HCT116 (cell line): ENCODE results near the gene MCF2L.

Experiments
- EZH2 ChIP-seq: fragments of 200-600 bp; sonication (generic); IDR thresholded peaks from 2 replicates; pipeline ENCODE4 v1.6.1; 2017; ENCODE audit warnings: antibody characterized with exemption, mixed run types
- POLR2A ChIP-seq: IDR thresholded peaks from 2 replicates; pipeline ENCODE4 v1.7.0; 2011; ENCODE audit warnings: borderline replicate concordance; ENCODE audit not compliant: insufficient read depth, insufficient read length; ENCODE audit errors: extremely low read depth
- POLR2AphosphoS5 ChIP-seq: IDR thresholded peaks from 2 replicates; pipeline ENCODE4 v1.6.1; 2011; ENCODE audit warnings: mild to moderate bottlenecking, low read depth, low read length, moderate library complexity
- SP1 ChIP-seq: IDR thresholded peaks from 2 replicates; pipeline ENCODE4 v1.6.1; 2012; ENCODE audit warnings: low read depth
- YY1 ChIP-seq: IDR thresholded peaks from 2 replicates; pipeline ENCODE4 v1.6.1; 2011; ENCODE audit warnings: low read length, low read depth, moderate library complexity, mild to moderate bottlenecking; ENCODE audit not compliant: insufficient replicate concordance; ENCODE audit errors: extremely low read depth
- ZNF274 ChIP-seq: fragments of 200-500 bp; sonication (Bioruptor generic); IDR thresholded peaks from 2 replicates; pipeline ENCODE4 v1.6.1; 2014; ENCODE audit warnings: mild to moderate bottlenecking, low read depth, low read length, inconsistent platforms
- TF ChIP-seq, protein P1 (sequence below), 3 experiments: fragments of 200-600 bp in 1 of 3; sonication (generic) in 1 of 3; IDR thresholded peaks in 2 of 3; conservative IDR thresholded peaks in 1 of 3; 2 replicates each; pipeline ENCODE4 v1.5.1; 2012 to 2017; ENCODE audit warnings: low read depth in 2 of 3, low read length in 2 of 3, antibody characterized with exemption in 1 of 3, borderline replicate concordance in 1 of 3, control low read depth in 1 of 3, mild to moderate bottlenecking in 1 of 3, mixed read lengths in 1 of 3, mixed run types in 1 of 3, moderate library complexity in 1 of 3; ENCODE audit not compliant: insufficient read depth in 1 of 3
- TF ChIP-seq, protein P2 (sequence below): IDR thresholded peaks from 2 replicates; pipeline ENCODE4 v1.6.1; 2011; ENCODE audit warnings: mild to moderate bottlenecking, low read length, moderate library complexity; ENCODE audit not compliant: insufficient replicate concordance; ENCODE audit errors: extremely low read depth
- TF ChIP-seq, protein P3 (sequence below): IDR thresholded peaks from 2 replicates; pipeline ENCODE4 v1.6.1; 2012; ENCODE audit warnings: low read depth

DNA sequence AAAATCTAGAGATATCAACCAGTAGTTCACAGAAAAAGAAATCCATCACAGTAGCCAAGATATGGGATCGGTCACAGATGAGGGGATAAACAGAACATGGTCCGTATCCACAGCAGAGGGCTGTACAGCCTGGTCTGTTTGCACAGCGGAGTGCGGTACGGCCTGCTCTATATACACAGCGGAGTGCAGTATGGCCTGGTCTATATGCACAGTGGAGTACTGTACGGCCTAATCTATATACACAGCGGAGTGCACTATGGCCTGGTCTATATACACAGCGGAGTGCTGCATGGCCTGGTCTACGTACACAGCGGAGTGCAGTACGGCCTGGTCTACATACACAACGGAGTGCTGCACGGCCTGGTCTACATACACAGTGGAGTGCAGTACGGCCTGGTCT, 43.0 kb upstream of the MCF2L start:
- TF ChIP-seq POLR2A, result no peak
- TF ChIP-seq, protein P1, sequence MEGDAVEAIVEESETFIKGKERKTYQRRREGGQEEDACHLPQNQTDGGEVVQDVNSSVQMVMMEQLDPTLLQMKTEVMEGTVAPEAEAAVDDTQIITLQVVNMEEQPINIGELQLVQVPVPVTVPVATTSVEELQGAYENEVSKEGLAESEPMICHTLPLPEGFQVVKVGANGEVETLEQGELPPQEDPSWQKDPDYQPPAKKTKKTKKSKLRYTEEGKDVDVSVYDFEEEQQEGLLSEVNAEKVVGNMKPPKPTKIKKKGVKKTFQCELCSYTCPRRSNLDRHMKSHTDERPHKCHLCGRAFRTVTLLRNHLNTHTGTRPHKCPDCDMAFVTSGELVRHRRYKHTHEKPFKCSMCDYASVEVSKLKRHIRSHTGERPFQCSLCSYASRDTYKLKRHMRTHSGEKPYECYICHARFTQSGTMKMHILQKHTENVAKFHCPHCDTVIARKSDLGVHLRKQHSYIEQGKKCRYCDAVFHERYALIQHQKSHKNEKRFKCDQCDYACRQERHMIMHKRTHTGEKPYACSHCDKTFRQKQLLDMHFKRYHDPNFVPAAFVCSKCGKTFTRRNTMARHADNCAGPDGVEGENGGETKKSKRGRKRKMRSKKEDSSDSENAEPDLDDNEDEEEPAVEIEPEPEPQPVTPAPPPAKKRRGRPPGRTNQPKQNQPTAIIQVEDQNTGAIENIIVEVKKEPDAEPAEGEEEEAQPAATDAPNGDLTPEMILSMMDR (IDR thresholded peaks at IDR 0.05 in 2 of 3, conservative IDR thresholded peaks at IDR 0.05 in 1 of 3; ENCODE audit: borderline replicate concordance in 1 of 3, insufficient read depth in 1 of 3, low read depth in 2 of 3, low read length in 2 of 3), result no peak
- no peak for TF ChIP-seq SP1
- TF ChIP-seq, protein P2, sequence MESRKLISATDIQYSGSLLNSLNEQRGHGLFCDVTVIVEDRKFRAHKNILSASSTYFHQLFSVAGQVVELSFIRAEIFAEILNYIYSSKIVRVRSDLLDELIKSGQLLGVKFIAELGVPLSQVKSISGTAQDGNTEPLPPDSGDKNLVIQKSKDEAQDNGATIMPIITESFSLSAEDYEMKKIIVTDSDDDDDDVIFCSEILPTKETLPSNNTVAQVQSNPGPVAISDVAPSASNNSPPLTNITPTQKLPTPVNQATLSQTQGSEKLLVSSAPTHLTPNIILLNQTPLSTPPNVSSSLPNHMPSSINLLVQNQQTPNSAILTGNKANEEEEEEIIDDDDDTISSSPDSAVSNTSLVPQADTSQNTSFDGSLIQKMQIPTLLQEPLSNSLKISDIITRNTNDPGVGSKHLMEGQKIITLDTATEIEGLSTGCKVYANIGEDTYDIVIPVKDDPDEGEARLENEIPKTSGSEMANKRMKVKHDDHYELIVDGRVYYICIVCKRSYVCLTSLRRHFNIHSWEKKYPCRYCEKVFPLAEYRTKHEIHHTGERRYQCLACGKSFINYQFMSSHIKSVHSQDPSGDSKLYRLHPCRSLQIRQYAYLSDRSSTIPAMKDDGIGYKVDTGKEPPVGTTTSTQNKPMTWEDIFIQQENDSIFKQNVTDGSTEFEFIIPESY, result no peak
- TF ChIP-seq POLR2AphosphoS5, result no peak
- TF ChIP-seq, protein P3, sequence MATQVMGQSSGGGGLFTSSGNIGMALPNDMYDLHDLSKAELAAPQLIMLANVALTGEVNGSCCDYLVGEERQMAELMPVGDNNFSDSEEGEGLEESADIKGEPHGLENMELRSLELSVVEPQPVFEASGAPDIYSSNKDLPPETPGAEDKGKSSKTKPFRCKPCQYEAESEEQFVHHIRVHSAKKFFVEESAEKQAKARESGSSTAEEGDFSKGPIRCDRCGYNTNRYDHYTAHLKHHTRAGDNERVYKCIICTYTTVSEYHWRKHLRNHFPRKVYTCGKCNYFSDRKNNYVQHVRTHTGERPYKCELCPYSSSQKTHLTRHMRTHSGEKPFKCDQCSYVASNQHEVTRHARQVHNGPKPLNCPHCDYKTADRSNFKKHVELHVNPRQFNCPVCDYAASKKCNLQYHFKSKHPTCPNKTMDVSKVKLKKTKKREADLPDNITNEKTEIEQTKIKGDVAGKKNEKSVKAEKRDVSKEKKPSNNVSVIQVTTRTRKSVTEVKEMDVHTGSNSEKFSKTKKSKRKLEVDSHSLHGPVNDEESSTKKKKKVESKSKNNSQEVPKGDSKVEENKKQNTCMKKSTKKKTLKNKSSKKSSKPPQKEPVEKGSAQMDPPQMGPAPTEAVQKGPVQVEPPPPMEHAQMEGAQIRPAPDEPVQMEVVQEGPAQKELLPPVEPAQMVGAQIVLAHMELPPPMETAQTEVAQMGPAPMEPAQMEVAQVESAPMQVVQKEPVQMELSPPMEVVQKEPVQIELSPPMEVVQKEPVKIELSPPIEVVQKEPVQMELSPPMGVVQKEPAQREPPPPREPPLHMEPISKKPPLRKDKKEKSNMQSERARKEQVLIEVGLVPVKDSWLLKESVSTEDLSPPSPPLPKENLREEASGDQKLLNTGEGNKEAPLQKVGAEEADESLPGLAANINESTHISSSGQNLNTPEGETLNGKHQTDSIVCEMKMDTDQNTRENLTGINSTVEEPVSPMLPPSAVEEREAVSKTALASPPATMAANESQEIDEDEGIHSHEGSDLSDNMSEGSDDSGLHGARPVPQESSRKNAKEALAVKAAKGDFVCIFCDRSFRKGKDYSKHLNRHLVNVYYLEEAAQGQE, result no peak
- no peak for TF ChIP-seq YY1
- no peak for TF ChIP-seq EZH2
- no peak for TF ChIP-seq ZNF274
